ENCODE results near the gene SPATA9. TPM values are rescaled to one million over a fixed set of nuclear protein-coding genes. Genes with fewer than 3 reads are reported as not detected.

Gene SPATA9
- total RNA-seq, 1 experiment from 2014 or later: not detected

- ATAC-seq (no peak), DNase-seq (ENCODE audit: low read depth, low spot score) (no peak)
- no peak for TF ChIP-seq YY1 (IDR thresholded peaks at IDR 0.05; ENCODE audit: extremely low read depth, insufficient replicate concordance, low read depth, low read length)
- TF ChIP-seq ZNF274 (IDR thresholded peaks at IDR 0.05; ENCODE audit: low read depth, low read length): no peak
- no peak for TF ChIP-seq SRF (IDR thresholded peaks at IDR 0.05; ENCODE audit: low read depth)
- TF ChIP-seq EZH2 (IDR thresholded peaks at IDR 0.05): no peak
- TF ChIP-seq MAX (IDR thresholded peaks at IDR 0.05): no peak
- TF ChIP-seq SIN3A (IDR thresholded peaks at IDR 0.05; ENCODE audit: low read depth): no peak
- TF ChIP-seq REST (IDR thresholded peaks at IDR 0.05; ENCODE audit: low read depth): no peak
- no peak for TF ChIP-seq ZBTB33 (IDR thresholded peaks at IDR 0.05; ENCODE audit: extremely low read depth, insufficient replicate concordance, low read length)
- no peak for TF ChIP-seq EZH2phosphoT487 (IDR thresholded peaks at IDR 0.05; ENCODE audit: borderline replicate concordance)
- TF ChIP-seq CTCF (IDR thresholded peaks at IDR 0.05 in 2 of 3, conservative IDR thresholded peaks at IDR 0.05 in 1 of 3; ENCODE audit: borderline replicate concordance in 1 of 3, insufficient read depth in 1 of 3, low read depth in 2 of 3, low read length in 2 of 3): no peak
- TF ChIP-seq RAD21 (IDR thresholded peaks at IDR 0.05; ENCODE audit: low read depth): no peak
- Histone ChIP-seq H2AFZ (ENCODE audit: low read depth, low read length, poor library complexity, severe bottlenecking) (no peak overlapping the region), H3K36me3 (ENCODE audit: control insufficient read depth in 1 of 2, insufficient read depth in 2 of 2, low read length in 2 of 2) (no peaks in the 10 kb centered on the region), H3K4me1 (ENCODE audit: control insufficient read depth in 1 of 2, insufficient read depth in 2 of 2, low read length in 2 of 2) (peaks cover 0 to 9% of the 10 kb centered on the region in 2 experiments; a peak in 3 of 4 replicates), H3K27me3 (ENCODE audit: insufficient read depth, low read length) (no peaks in the 10 kb centered on the region), H3K9me3 (ENCODE audit: control insufficient read depth in 1 of 2, insufficient read depth in 1 of 2, low read depth in 1 of 2, low read length in 2 of 2) (no peaks in the 10 kb centered on the region), H3K9me2 (ENCODE audit: insufficient read depth) (no peaks in the 10 kb centered on the region), H3K4me2 (ENCODE audit: low read length) (no peak overlapping the region), H3K9ac (ENCODE audit: low read length) (no peak overlapping the region), H3K4me3 (replicated peaks in 1 of 2; ENCODE audit: low read depth in 1 of 2, low read length in 2 of 2) (no peak overlapping the region), H3K79me2 (ENCODE audit: insufficient read depth, low read length) (no peaks in the 10 kb centered on the region), H4K20me1 (ENCODE audit: insufficient read depth) (no peaks in the 10 kb centered on the region), H3K27ac (ENCODE audit: low read depth, low read length) (no peak overlapping the region)
- POLR2A ChIA-PET: no interaction called here
- CTCF ChIA-PET: no interaction called here
- RAD21 ChIA-PET (ENCODE audit: low non-redundant PET in 1 of 2, low total read pairs in 2 of 2, uncharacterized antibody in 2 of 2, unreplicated experiment in 2 of 2): no interaction called here
- intact Hi-C loops (cut with micrococcal nuclease): no loop called here
- no TSS peak for BruUV-seq (replicated peaks)
Observed at GRCh38 chr5:95668728-95669127, 14.1 kb downstream of the SPATA9 start.

Data from HCT116 (cell line).